Activated CD8-positive, alpha-beta memory T cell treated with anti-CD3 and anti-CD28 coated beads for 48 hours (primary cell): ENCODE data around the gene TPCN2.

ENCODE experiments used
- DNase-seq, 3 experiments: peaks; one replicate each; pipeline ENCODE4 v3.0.0-alpha.2; 2020; ENCODE audit warnings: low read depth in 2 of 3, low spot score in 2 of 3

The TPCN2 gene

DNA sequence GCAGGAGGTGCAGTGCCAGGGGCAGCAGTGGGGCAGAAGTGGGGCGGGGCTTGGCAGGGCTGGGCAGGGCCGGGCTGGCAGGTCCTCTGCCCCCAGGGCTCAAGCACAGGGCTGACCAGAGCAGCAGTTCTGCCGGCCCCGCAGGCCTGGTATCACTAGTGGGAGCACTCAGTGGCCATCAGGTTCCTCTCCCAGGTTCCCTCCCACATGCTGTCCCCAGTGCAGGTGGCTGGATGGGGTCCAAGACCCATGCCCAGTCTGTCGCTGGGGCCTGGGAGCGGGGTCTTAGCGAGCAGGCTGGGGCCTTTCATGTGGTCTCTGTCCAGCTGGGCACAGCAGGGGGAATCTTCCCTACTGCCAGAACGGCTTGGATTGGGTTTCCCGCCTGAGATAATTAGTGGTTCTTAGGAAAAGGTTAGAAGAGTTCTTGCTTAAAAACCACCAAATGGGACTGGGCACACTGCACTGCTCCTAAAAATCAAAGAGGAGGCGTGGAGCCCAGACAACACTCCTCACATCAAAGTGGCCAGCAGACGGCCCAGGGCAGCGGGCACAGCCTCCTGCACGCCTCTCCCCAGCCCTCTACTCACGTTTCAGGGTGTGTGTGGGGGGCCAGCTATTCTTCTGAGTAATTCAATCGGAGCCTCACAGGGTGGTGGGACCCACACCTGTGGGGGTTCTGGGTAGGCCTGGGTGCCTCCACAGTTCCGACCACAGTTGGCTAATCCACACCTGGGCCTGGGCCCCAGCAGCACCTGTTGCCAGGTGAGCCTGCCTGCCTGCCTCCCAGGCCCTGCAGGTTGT, 45.6 kb downstream of the TPCN2 start:
- no peak for DNase-seq

DNA sequence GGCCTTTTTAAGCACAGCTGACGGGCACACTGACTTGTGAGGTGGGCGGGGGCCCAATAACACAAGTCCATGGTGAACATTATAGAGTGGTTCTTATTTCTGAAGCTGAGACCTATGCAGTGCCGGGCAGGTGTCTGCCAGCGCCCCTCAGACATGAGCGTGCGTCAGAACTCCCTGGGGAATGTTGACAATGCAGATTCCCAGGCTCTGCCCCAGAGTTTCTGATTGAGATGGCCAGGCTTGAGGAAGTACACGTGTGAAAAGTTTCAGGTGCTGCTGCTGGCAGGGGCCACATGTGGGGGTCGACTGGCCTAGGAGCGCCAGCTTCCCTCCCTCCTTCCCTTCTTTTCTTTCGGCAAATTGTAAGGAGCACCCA, 46.2 kb downstream of the TPCN2 start:
- DNase-seq: no peak

DNA sequence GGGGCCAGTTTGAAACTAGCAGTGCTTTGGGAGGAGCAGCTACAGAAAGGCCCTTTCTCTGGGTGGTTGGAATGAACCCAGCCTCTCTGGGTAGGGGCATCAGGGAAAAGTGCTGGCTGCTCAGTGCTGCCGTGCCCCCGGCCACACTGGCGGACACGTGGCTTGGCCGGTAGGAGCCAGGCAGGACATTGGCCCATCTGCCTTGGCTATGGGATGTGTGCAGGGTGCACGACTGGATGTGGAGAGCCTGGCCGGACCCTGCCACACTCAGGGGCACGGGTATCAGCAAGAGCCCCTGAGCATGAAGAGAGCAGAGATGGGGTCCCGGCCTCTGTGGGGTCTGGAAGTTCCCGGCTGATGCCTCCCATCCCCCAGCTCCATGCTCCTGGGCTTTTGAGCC, 46.6 kb downstream of the TPCN2 start:
- DNase-seq: no peak

DNA sequence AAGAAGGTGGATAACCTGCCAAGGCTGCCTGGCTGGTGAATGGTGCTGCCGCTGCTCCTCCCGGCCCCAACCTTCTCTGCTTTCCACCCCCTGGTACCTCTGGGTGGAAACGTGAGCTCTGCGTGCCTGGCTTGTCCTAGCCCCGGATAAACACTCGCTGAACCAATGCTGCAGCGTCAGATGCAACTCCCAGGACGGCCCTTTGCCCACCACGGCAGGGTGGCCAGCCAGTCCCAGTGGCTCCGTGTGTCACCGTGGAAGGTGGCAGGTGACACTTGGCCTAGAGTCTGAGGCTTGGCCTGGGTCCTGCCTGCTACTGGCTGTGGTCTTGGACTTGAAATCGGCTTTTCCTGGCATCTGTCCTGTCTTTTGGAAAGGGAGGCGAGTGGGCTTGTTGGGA, 47.7 kb downstream of the TPCN2 start:
- no peak for DNase-seq

DNA sequence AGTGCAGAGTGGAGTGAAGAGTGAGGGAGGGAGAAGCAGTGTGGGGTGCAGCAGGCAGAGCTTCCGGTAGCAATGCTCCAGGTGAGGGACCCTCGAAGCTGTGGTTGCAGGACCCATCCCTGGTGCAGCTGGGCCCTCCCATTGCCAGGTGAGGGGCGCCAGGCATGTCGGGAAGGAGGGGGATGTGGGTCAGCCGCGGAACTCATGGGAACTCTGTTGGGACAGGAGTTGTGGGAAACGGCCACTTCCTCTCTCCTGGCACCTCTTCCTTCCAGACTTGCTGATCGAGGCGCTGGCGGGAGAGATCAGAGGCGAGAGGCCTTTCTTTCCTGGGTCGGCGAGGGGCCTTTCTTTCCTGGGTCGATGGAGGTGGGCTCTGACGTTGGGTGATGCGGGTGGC, 48.5 kb downstream of the TPCN2 start:
- no peak for DNase-seq

DNA sequence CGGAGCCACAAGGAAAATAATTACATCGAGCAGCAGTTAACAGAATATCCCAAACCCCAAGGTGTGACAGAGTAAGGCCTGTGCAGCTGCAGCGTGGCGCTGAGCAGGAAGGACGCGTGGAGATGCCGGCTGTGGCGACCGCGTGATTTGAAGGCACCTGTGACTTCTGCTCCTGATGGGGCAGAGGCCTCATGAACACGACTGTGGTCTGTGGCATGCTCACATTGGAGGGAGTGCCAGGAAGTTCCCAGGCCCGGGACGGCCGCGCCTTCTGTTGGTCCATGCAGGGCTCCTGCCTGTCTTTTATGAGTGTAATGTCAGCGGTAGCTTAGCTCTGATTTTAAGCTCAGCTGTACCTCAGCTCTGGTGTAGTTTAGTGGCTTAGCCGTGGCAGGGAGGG, 50.4 kb downstream of the TPCN2 start:
- no peak for DNase-seq

DNA sequence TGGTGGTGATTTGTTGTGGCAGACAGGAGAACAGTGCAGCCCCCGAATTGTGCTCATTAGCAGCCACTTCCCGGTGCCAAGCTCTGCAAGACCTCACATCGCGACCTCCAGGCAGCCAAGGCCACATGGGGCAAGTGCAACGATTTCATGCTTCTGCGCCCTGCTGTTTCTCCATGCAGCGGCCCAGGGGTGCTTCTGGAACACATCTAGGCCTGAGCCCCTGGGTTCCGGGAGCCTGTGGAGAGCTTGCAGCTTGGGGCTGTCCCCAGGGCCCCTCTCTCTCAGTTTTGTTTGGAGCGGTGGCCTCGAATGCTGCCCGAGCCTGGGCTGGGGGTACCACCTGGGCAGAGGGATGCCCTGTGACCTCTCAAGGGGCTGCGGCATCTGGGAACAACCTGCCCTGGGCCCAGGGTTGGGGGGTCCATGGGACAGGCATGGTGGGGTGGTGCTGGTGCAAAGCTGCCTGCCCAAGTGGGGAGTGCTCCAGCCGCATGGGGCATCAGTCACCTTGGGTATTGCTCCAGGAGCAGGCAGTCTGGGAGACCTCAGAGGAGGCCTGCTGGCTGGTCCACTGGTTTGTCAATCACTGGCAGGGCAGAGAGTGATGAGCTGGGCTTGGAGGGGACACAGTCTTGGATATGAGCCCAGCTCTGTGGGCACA, 51.9 kb downstream of the TPCN2 start:
- DNase-seq: no peak

DNA sequence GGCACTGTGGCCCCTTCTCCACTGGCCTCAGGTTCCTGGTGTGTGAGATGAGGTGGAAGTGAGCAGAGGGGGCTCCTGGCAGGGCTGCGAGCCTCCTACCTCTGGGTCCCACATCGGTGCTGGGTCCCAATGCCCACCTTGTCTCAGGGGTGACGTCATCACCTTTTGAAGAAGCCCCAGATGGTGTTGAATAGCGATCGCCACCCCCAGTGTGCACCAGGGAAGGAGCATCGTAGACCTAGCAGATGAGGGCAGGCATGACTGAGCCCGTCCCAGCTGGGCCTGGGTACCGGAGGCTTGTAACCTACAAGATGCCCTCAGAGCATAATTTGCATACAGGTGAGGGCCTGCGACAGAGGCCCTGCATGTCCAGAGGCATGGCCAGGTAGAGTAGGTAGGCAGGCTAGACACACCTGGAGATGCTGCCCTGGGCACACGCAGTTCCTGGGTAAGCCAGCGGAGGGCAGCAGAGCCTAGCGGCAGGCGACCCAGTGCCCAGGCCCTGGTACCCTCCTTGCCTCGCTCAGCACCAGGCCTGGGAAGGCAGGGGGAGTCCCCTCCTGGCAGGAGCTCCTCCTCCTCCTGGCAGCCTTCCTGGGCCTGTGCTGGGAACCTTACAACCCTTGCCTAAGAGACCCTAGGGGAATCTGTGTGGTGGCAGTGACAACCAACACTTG, 52.5 kb downstream of the TPCN2 start:
- DNase-seq: peak; percentile 36 to 67 (median 63)

DNA sequence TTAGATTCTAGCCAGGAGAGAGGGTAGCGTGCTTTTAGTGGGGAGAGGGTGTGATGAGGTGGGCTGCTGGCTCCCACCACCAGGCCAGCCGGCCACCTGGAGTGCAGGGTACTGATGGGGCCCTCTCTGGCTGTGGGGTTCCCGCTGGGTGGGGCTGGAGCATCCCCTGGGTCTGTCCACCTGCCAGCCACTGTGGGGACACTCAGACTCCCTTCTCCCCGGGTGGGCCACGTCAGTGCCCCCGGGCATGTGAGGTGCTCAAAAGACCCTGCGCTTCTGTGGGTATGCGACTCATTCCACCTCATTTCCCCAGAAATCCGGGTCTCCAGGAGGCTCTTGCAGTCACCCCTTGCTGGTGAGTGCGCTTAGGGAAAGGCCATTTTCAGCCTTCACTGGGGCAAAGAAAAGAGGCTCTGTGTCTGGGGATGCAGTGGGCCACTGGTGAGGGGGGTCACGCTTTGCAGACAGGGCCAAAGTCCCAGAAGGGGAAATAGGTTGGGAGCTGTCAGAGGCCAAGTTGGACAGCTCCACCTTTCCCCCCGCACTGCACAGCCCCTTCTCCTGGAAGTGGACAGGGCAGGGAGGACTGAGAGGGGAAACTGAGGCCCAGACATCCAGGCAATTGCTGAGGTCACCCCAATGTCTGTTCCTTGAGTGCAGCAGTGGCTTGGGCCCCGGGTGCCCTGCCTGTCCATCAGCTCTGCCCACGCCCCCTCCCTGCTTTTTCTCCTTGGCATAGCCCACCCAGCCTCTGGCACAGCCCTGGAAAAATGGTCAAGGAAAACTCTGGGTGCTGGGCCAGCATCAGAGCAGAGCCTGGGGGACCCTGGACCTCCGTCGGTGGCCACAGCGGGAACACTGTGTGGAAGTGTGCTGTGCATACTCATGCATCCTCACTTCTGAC, 53.3 kb downstream of the TPCN2 start:
- DNase-seq: no peak

DNA sequence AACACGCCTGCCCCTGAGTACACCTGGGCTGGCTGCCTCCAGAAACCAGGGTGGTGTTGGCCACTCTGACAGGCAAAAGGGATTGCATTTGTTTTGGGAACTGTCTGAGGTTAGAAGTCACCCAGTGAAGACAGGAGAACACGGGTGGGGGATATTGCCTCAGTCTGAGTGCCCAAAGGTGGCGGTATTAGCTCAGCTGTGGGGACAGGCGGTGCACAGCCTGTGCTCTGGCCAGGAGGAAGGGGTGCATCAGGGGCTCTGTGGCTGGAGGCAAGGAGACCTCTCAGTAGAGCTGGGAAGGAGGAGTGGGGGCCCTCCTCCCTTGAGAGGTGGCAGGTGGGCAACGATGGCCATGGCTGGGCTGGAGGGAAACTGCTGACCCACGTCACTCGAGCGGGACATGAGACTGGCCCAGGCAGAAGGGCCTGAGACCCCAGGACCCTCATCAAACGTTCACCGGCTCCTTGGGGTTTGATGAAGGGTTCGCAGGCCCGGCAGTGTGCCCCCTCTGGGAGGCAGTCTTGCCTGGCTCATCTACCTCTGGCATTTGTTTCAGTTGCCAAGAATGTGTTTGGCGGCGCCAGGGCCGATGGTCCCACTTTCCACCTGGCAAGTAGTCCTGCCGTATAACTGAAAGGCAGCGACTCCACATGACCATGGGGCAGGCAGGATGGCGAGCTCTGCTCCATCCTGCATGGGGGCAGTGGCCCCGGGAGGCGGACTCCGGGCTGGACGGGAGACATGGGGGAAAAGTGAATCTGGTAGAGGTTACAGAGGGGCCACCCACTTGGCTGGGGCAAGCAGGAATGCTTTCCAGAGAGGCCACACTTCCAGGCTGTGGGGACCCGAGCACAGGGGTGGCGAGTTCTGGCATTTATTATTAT, 54.2 kb downstream of the TPCN2 start:
- no peak for DNase-seq

DNA sequence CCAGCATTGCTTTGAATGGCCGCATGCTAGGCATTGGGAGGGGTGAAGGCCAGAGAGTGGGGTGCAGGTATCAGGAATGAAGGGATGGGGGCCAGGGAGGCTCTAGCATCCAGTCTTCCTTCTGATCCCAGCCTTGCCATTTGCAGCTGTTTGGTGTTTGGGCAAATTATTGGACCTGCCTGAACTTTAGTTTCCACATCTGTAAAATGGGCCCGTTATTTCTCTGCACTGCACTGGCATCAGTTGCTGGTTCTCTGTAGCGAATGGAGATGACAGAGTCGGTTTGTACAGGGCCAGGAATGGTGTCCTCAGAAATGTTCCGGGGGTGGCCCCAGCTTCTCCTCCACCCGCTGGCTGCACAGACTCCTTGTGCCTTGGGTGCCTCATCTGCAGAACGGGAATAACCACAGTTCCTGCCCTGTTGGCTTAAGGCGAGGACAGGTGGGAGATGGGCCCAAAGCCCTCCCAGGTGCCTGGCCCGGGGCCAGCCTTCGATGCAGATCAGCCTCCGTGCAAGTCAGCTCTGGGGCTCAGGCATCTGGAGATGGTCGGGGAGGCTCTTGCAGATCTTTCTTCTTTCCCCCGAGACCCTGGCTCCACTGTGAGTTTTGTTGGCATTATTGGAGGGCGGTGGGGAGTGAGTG, 55.6 kb downstream of the TPCN2 start:
- no peak for DNase-seq

DNA sequence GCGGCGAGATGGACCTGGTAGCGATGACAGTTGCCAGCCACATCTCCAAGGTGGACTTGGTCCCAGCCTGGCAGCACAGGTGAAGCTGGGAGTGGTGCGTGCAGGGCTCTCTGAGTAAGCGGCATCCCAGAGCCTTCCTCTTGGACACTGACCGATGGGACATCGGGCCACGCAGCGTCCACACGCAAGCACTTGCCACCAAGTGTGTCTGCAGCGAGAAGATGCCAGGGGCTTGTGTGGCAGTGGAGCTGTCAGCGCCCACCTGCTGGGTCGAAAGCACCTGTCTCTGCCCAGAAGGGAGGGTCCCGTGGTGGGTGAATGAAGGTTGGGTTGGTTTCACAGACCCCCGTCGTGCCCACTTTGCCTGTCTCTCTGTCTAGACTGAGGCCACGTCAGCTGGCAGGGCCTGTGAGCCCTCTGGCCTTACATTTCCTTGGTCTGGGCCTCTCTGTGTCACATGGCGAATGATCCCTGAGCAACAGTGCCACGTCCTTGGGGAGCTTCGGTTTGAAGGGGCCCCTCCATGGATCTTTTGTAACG, 56.2 kb downstream of the TPCN2 start:
- DNase-seq: no peak

DNA sequence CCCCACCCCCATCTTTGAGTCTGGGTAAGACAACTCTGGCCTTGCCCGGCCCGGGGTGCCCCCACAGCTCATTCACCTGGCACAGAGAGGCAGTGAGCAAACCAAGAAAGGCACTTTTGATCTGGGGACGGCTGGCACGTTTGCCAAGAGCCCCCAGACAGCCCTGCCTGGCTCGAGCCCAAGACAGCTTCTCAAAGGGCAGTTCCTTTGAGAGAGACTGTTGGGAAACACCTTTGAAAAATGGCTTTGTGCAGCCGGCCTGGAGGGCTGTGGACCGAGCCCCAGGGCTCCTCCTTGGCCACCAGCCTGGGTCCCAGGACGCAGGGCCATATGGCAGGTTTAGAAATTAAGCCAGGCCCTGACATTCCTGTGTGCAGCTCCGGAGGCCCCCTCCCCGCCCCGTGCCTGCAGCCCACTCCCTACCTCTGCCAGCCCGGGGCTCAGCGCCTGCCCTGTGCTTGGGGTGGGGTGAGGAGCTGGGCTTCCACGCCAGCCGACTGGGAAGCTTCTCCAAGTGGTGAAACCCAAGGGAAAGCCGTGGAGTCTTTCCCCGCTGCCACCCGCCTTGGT, 56.8 kb downstream of the TPCN2 start:
- DNase-seq: no peak

DNA sequence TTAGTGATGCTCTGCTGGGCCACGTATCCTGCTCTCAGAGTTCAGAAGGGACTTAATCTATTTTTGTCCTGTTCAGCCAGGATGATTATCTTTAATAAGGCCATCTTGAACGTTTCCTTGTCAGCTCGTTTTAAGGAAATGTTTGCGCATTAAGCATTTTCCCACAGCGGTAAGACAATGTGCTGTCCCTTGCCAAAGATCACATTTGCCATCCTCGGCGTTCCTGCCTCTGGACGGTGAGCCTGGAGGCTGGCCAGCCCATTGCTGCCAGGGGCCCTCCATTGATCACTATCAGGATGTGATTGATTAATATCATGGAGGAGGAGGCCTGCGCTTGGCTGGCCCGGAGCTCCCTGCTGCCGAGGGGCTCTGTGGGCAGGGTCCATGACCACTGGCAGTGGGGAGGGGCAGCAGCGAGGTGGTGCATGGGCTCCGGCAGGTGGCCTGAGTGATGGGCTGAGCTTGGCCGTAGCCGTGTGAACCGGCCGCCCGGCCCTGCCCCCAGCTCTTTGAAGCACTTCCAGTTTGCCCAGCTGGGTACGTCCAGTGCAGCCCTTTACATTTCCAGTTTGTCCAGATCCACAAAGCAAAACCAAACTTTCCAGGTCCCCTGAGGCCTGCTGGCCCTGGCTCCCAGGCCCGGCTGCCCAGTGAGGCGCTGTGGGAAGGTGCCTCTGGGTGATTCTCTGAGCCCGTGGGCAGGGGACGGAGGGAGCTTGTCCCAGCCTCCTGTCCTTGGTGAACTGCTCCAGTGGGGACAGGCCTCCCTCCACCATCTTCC, 57.5 kb downstream of the TPCN2 start:
- DNase-seq: no peak

DNA sequence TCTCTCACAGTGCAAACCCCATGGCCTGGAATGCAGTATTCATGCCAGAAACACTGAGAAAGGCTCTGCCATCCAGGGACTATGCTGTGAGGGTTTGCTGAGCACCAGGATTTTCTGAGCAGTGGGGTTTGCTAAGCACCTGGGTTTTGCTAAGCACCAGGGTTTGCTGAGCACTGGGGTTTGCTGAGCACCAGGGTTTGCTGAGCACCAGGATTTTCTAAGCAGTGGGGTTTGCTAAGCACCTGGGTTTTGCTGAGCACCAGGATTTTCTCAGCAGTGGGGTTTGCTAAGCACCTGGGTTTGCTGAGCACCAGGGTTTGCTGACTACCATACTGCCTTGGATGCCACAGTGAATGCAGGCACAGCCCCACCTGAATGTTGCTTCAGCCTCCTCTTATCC, 58.7 kb downstream of the TPCN2 start:
- DNase-seq: no peak

DNA sequence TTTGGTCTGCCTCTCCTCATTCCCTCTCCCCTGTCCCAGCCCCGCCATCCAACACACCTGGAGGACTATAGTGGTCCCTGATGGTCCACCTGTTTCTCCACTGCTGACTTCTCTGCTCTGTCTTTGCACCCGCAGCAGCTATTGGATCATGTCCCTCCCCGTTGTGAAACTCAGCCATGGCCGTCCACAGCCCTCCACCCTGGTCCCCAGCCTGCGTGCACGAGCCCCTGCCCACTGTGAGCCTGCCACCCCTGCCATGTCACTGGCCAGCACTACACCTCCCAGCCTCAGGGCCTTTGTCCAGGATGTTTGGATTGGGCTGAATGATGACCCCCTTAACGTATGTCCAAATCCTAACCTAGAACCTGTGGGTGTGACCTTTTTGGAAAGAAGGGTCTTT, 59.3 kb downstream of the TPCN2 start:
- no peak for DNase-seq

DNA sequence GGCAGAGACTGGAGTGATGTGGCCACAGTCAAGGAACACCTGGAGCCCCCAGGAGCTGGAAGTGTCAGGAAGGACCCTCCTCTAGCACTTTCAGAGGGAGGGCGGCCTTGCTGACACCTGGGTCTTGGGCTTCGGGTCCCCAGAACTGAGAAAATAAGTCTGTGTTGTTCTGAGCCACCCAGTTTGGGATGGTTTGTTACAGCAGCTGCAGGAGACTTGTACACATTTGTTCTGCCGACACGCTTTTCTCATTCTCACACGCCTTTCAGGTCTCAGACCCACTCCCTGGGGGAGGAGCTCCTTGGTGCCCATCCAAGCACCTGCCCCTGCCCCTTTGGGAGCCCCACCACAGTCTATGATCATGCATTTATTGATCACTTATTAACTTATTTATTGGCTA, 59.8 kb downstream of the TPCN2 start:
- DNase-seq: no peak

DNA sequence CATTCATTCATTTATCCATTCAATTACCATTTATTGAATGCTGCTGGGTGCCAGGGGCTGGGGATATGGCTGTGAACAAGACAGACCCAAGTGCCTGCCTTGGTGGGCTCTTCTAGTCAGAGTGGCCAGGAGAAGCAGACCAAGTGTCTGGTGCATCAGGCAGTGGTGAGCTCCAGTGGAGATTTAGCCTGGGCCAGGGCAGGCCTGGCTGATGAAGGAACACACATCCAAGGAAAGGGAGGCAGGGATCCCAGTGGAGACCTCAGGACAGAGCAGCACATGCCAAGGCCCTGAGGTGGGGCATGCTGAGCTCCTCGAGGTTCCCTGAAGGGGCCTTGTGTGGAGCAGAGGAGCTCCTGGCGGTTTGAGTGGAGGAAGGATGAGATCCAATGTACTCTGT, 60.4 kb downstream of the TPCN2 start:
- no peak for DNase-seq

DNA sequence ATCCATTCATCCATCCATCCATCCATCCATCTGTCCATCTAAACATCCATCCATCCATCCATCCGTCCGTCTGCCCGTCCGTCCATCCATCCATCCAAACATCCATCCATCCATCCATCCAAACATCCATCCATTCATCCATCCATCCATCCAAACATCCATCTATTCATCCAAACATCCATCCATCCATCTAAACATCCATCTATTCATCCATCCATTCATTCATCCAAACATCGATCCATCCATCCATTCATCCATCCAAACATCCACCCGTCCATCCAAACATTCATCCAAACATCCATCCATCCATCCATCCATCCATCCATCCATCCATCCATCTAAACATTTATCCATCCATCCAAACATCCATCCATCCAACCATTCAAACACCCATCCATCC, 61.7 kb downstream of the TPCN2 start:
- no peak for DNase-seq
